WERI-Rb-1 (cell line): ENCODE results near the gene RGS7BP.

Experiments used
- DNase-seq: peaks from one replicate; pipeline ENCODE4 v3.0.0-alpha.2; 2020
- H3K27ac ChIP-seq: fragments of 250-450 bp; sonication (Bioruptor Pico); 2 replicates; pipeline ENCODE4 v1.5.1; 2020; ENCODE audit warnings: mild to moderate bottlenecking, moderate library complexity
- H3K27me3 ChIP-seq: fragments of 250-450 bp; sonication (Bioruptor Pico); 2 replicates; pipeline ENCODE4 v1.5.1; 2021; ENCODE audit warnings: mild to moderate bottlenecking, low read depth, moderate library complexity; ENCODE audit not compliant: insufficient read depth, severe bottlenecking
- H3K36me3 ChIP-seq: fragments of 250-450 bp; sonication (Bioruptor Pico); 2 replicates; pipeline ENCODE4 v1.5.1; 2020; ENCODE audit warnings: mild to moderate bottlenecking, moderate library complexity
- H3K4me3 ChIP-seq: 2 replicates; pipeline ENCODE4 v1.5.1; 2011; ENCODE audit warnings: low read depth, mild to moderate bottlenecking, control low read depth, low read length
- H3K9me3 ChIP-seq: fragments of 250-450 bp; sonication (Bioruptor Pico); 2 replicates; pipeline ENCODE4 v1.5.1; 2021; ENCODE audit warnings: mild to moderate bottlenecking, moderate library complexity; ENCODE audit not compliant: severe bottlenecking
- CTCF ChIP-seq: IDR thresholded peaks from 2 replicates; pipeline ENCODE4 v1.5.1; 2011; ENCODE audit warnings: low read depth, mild to moderate bottlenecking, control low read depth, inconsistent platforms, low read length

Gene RGS7BP

GRCh38 chr5:64487283-64487682 is 18.5 kb upstream of the RGS7BP start:
- Histone ChIP-seq H3K4me3 (no peak overlapping the region), H3K27ac (no peak overlapping the region), H3K36me3 (no peaks in the 10 kb centered on the region), H3K9me3 (no peaks in the 10 kb centered on the region), H3K27me3 (no peaks in the 10 kb centered on the region)
- TF ChIP-seq CTCF, result no peak
- DNase-seq, result no peak

GRCh38 chr5:64489857-64490256 is 16.0 kb upstream of the RGS7BP start:
- no peak for TF ChIP-seq CTCF
- no peak for DNase-seq
- H3K27me3 ChIP-seq, result no peaks in the 10 kb centered on the region
- no peak overlapping the region for H3K4me3 ChIP-seq
- H3K9me3 ChIP-seq, result no peaks in the 10 kb centered on the region
- no peaks in the 10 kb centered on the region for H3K36me3 ChIP-seq
- H3K27ac ChIP-seq, result no peak overlapping the region

- no peak for DNase-seq
- Histone ChIP-seq H3K27ac (no peak overlapping the region), H3K27me3 (no peaks in the 10 kb centered on the region), H3K9me3 (no peaks in the 10 kb centered on the region), H3K36me3 (no peaks in the 10 kb centered on the region), H3K4me3 (no peak overlapping the region)
- no peak for TF ChIP-seq CTCF
Measured at GRCh38 chr5:64497386-64497785, 8.4 kb upstream of the RGS7BP start.

- H3K27me3 ChIP-seq, result peaks cover 6% of the 10 kb centered on the region
- DNase-seq, result no peak
- no peak overlapping the region for H3K4me3 ChIP-seq
- no peak overlapping the region for H3K27ac ChIP-seq
- H3K36me3 ChIP-seq, result no peaks in the 10 kb centered on the region
- H3K9me3 ChIP-seq, result no peaks in the 10 kb centered on the region
- TF ChIP-seq CTCF, result no peak
Measured at GRCh38 chr5:64502196-64502595, 3.6 kb upstream of the RGS7BP start.

- Histone ChIP-seq H3K36me3 (no peaks in the 10 kb centered on the region), H3K27ac (no peak overlapping the region), H3K4me3 (peak overlapping the region; percentile 73), H3K27me3 (peaks cover 6% of the 10 kb centered on the region), H3K9me3 (no peaks in the 10 kb centered on the region)
- peak; percentile 48 for TF ChIP-seq CTCF
- no peak for DNase-seq
Measured at GRCh38 chr5:64506567-64507263, 900 bp downstream of the RGS7BP start.

- TF ChIP-seq CTCF, result no peak
- Histone ChIP-seq H3K36me3 (no peaks in the 10 kb centered on the region), H3K27ac (no peak overlapping the region), H3K27me3 (peaks cover 6% of the 10 kb centered on the region), H3K4me3 (peak overlapping the region; percentile 73), H3K9me3 (no peaks in the 10 kb centered on the region)
- no peak for DNase-seq
Measured at GRCh38 chr5:64507264-64507605, 1.4 kb downstream of the RGS7BP start.
